AG04450 (cell line): ENCODE measurements around the gene FMN2. TPM values are rescaled to one million over a fixed set of nuclear protein-coding genes. Genes with fewer than 3 reads are reported as not detected.
A peak's percentile ranks its signal among the peaks of the same experiment; 100 is the strongest.

Experiments used
- CTCF ChIA-PET: fragments of 300-600, 350-600 bp; formaldehyde crosslinking; extraction: SDS; loops from one replicate; lab custom pipeline; 2022; ENCODE audit warnings: antibody characterized with exemption, inconsistent platforms; lab: Charles Lee
- POLR2A ChIA-PET: fragments of 350-600 bp; formaldehyde crosslinking; extraction: SDS; loops from one replicate; lab custom pipeline; 2021; ENCODE audit warnings: antibody characterized with exemption, inconsistent platforms; lab: Yijun Ruan, JAX
- DNase-seq: peaks from one replicate; pipeline ENCODE4 v3.0.0-alpha.2; 2011; ENCODE audit warnings: low read depth, low spot score
- H3K27ac ChIP-seq: one replicate; pipeline ENCODE4 v1.5.1; 2012; ENCODE audit warnings: low read depth, low read length, control low read depth
- H3K27me3 ChIP-seq: one replicate; pipeline ENCODE4 v1.6.0; 2012; ENCODE audit warnings: low read length; ENCODE audit not compliant: control insufficient read depth, insufficient read depth
- H3K4me3 ChIP-seq: 2 replicates; pipeline ENCODE4 v1.5.1; 2011; ENCODE audit warnings: mild to moderate bottlenecking, low read depth, low read length, control low read depth
- H3K9me3 ChIP-seq: 2 replicates; pipeline ENCODE4 v1.5.1; 2012; ENCODE audit warnings: low read length; ENCODE audit not compliant: control insufficient read depth, insufficient read depth
- polyA plus RNA-seq: library from polyadenylated mRNA; depleted of rRNA; stranded (reverse); fragments of >200 nt; gene quantifications from 2 replicates; pipeline ENCODE4 v1.2.3, GENCODE V29; 2011
- TF ChIP-seq, protein P1 (sequence below): IDR thresholded peaks from 2 replicates; pipeline ENCODE4 v1.5.1; 2011; ENCODE audit warnings: low read depth, low read length, control low read depth, inconsistent platforms

Gene FMN2
- polyA plus RNA-seq, 1 experiment: 6.9 TPM

DNA sequence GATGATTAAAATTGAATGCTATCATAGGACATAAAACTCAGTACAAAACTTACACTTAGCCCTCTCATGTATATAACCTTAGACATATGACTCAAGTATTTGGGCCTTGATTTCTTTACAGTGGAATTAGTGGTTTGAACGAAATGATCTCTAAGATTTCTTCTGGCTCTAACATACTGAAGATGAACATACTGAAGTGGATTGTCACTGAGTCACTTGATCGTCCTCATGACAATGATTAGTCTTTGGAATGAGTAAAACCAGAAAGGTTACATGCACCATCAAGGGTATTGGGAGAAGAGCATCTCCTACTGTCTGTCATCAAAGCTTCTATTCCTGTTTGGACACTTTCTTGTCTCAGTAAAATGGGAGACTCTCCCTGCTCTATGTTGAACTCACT is 17.4 kb downstream of the FMN2 start:
- DNase-seq: no peak
- Histone ChIP-seq H3K27me3 (no peaks in the 10 kb centered on the region), H3K27ac (no peak overlapping the region), H3K9me3 (no peaks in the 10 kb centered on the region), H3K4me3 (no peak overlapping the region)
- TF ChIP-seq, protein P1, sequence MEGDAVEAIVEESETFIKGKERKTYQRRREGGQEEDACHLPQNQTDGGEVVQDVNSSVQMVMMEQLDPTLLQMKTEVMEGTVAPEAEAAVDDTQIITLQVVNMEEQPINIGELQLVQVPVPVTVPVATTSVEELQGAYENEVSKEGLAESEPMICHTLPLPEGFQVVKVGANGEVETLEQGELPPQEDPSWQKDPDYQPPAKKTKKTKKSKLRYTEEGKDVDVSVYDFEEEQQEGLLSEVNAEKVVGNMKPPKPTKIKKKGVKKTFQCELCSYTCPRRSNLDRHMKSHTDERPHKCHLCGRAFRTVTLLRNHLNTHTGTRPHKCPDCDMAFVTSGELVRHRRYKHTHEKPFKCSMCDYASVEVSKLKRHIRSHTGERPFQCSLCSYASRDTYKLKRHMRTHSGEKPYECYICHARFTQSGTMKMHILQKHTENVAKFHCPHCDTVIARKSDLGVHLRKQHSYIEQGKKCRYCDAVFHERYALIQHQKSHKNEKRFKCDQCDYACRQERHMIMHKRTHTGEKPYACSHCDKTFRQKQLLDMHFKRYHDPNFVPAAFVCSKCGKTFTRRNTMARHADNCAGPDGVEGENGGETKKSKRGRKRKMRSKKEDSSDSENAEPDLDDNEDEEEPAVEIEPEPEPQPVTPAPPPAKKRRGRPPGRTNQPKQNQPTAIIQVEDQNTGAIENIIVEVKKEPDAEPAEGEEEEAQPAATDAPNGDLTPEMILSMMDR: no peak
- ChIA-PET CTCF (interaction anchor here (1.8 kb wide), 1 partner anchor 41 kb away, joined by 7 read pairs; no protein-coding TSS in a partner anchor), POLR2A (no interaction called here)

DNA sequence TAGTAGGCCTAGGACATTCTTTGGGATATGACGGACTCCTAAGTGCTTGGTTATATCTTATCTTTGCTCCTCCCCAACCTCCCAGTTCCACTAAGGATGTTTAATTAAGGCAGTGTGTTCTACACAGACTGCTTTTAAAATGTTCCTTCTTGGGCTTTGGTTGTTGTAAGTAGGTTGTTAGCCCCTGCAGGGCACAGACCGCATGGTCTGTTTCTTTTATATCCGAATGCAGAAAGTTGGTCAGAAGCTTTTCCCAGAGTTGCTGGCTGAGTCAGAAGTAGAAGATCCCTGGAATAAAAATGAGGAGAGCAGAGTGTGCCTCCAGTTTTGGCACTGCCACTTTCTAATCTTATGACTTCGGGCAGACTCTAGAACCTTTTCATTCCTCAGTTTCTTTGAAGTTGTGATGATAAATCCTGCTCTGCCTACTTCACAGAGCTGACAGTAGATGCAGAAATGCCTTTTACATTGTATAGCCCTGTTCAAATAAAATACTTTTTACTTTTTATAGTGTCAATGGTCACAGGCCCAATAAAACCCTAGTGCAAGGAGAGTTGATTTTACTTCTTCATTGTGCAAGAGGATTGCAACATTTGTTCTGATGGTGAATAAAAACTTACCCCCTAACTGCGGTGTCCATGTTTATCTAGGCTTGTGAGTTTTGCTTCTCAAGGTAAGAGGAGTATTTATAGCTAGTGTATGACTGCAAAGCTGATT is 18.4 kb downstream of the FMN2 start:
- Histone ChIP-seq H3K27me3 (no peaks in the 10 kb centered on the region), H3K27ac (no peak overlapping the region), H3K9me3 (no peaks in the 10 kb centered on the region), H3K4me3 (no peak overlapping the region)
- ChIA-PET CTCF (interaction anchor here (1.8 kb wide), 1 partner anchor 40 kb away, joined by 7 read pairs; no protein-coding TSS in a partner anchor), POLR2A (no interaction called here)
- DNase-seq: no peak
- TF ChIP-seq, protein P1: no peak

DNA sequence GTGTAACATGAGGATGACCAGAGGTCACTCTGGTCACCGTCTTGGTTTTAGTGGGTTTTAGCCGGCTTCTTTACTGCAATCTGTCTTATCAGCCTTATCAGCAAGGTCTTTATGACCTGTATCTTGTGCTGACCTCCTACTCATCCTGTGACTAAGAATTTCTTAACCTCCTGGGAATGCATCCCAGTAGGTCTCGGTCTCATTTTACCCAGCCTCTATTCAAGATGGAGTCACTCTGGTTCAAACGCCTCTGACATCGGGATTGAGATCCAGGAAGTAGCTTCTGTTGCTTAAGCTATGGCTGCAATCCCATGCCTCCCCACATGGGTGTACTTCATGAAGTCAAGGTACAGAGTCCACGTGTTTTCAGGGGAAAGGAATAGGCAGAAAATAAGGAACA is 19.9 kb downstream of the FMN2 start:
- Histone ChIP-seq H3K27me3 (no peaks in the 10 kb centered on the region), H3K9me3 (no peaks in the 10 kb centered on the region), H3K27ac (no peak overlapping the region), H3K4me3 (no peak overlapping the region)
- TF ChIP-seq, protein P1: 0 out of 2 replicates have a peak, but pooled peaks have one; percentile 15
- no peak for DNase-seq
- ChIA-PET POLR2A (no interaction called here), CTCF (interaction anchor here (1.7 kb wide), 1 partner anchor 38 kb away, joined by 4 read pairs; no protein-coding TSS in a partner anchor)

DNA sequence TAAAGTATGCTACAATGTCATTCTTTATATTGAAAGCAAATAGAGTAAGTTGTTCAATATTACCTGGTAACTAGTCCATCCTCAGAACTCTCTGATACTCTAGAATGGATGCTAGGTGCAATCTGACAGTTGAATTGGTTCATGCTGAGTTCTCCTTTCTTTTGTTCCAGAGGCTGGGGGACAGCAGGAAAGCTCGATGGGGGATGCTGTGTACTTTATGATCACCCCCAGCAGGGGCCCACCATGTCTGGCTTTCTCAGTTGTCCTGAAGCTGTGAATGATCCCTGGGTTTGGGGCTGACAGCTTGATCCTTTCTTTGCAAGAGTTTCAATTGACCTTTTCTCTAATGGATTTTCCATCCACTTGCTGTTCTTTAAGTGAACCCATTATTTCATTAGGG is 22.5 kb downstream of the FMN2 start:
- no peaks in the 10 kb centered on the region for H3K27me3 ChIP-seq
- H3K9me3 ChIP-seq: no peaks in the 10 kb centered on the region
- no peak overlapping the region for H3K4me3 ChIP-seq
- no peak for DNase-seq
- H3K27ac ChIP-seq: no peak overlapping the region
- ChIA-PET CTCF (interaction anchor here (0.7 to 0.9 kb wide), 3 partner anchors 36 to 578 kb away, joined by 3 to 4 read pairs (median 3); no protein-coding TSS in a partner anchor), POLR2A (no interaction called here)
- TF ChIP-seq, protein P1: no peak

DNA sequence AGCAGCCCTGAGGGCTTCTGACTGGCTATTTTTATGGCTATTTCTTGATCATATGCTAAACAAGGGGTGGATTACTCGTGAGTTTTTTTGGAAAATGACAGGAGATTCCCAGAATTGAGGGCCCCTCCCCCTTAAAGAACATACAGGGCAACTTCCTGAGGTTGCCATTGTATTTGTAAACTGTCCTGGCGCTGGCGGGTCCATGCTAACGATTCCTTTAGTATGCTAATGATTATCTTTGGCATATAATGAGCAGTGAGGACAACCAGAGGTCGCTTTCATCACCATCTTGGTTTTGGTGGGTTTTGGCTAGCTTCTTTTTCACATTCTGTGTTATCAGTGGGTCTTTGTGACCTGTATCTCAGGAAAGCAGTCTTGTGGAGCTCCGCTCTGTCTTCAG is 24.1 kb downstream of the FMN2 start:
- H3K27ac ChIP-seq: no peak overlapping the region
- H3K27me3 ChIP-seq: no peaks in the 10 kb centered on the region
- no peak for DNase-seq
- TF ChIP-seq, protein P1: no peak
- CTCF ChIA-PET: interaction anchor here (1.0 to 1.3 kb wide), 3 partner anchors 19 to 73 kb away, joined by 3 to 6 read pairs (median 3); no protein-coding TSS in a partner anchor
- POLR2A ChIA-PET: no interaction called here
- no peaks in the 10 kb centered on the region for H3K9me3 ChIP-seq
- no peak overlapping the region for H3K4me3 ChIP-seq
